SK-N-SH (cell line): Measurements from ENCODE around the gene FKBP6.

Experiments
- FOXJ3 ChIP-seq: sonication (generic); formaldehyde crosslinking; IDR thresholded peaks from 2 replicates; pipeline ENCODE4 v1.5.1; 2020; ENCODE audit warnings: mild to moderate bottlenecking, missing genetic modification reagents
- MEF2A ChIP-seq: IDR thresholded peaks from 2 replicates; pipeline ENCODE4 v1.4.0; 2012; ENCODE audit warnings: low read depth, borderline replicate concordance
- POLR2AphosphoS5 ChIP-seq: IDR thresholded peaks from 2 replicates; pipeline ENCODE4 v1.6.1; 2012; ENCODE audit warnings: low read depth, low read length
- RAD21 ChIP-seq: IDR thresholded peaks from 2 replicates; pipeline ENCODE4 v1.6.1; 2012; ENCODE audit warnings: mild to moderate bottlenecking, low read length
- RFX5 ChIP-seq: IDR thresholded peaks from 2 replicates; pipeline ENCODE4 v1.6.1; 2012; ENCODE audit warnings: mild to moderate bottlenecking, improper control_type of control experiment, low read length
- TAF1 ChIP-seq: IDR thresholded peaks from 2 replicates; pipeline ENCODE4 v1.6.1; 2012; ENCODE audit warnings: low read depth, mild to moderate bottlenecking, low read length, moderate library complexity, borderline replicate concordance
- TCF12 ChIP-seq: IDR thresholded peaks from 2 replicates; pipeline ENCODE4 v1.4.0; 2012
- TF ChIP-seq, protein P1 (sequence below): fragments of 200-600 bp; sonication (generic); IDR thresholded peaks from 2 replicates; pipeline ENCODE4 v1.6.1; 2017; ENCODE audit warnings: antibody characterized with exemption, mild to moderate bottlenecking, moderate library complexity
- TF ChIP-seq, protein P2 (sequence below): IDR thresholded peaks from 2 replicates; pipeline ENCODE4 v1.4.0; 2012; ENCODE audit warnings: low read depth, borderline replicate concordance
- TF ChIP-seq, protein P3 (sequence below): IDR thresholded peaks from 2 replicates; pipeline ENCODE4 v1.4.0; 2012; ENCODE audit warnings: low read depth

DNA sequence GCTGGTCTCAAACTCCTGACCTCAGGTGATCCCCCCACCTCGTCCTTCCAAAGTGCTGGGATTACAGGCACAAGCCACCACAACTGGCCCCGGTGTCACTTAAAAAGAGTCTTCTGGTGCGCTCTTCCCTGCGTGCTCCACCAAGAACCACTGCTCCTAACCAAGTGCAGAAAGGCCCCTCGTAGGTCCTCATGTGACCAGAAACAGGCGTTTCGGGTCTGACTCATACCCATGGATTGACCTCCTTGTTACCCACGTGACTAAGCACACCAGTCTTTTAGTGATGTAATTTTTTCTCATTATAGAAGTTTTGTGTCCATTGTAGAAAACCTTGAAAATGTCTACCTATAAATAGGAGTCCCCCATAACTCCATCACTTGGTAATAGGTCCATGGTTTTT is 13.9 kb downstream of the FKBP6 start:
- TF ChIP-seq, protein P1, sequence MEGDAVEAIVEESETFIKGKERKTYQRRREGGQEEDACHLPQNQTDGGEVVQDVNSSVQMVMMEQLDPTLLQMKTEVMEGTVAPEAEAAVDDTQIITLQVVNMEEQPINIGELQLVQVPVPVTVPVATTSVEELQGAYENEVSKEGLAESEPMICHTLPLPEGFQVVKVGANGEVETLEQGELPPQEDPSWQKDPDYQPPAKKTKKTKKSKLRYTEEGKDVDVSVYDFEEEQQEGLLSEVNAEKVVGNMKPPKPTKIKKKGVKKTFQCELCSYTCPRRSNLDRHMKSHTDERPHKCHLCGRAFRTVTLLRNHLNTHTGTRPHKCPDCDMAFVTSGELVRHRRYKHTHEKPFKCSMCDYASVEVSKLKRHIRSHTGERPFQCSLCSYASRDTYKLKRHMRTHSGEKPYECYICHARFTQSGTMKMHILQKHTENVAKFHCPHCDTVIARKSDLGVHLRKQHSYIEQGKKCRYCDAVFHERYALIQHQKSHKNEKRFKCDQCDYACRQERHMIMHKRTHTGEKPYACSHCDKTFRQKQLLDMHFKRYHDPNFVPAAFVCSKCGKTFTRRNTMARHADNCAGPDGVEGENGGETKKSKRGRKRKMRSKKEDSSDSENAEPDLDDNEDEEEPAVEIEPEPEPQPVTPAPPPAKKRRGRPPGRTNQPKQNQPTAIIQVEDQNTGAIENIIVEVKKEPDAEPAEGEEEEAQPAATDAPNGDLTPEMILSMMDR: no peak
- TF ChIP-seq, protein P2, sequence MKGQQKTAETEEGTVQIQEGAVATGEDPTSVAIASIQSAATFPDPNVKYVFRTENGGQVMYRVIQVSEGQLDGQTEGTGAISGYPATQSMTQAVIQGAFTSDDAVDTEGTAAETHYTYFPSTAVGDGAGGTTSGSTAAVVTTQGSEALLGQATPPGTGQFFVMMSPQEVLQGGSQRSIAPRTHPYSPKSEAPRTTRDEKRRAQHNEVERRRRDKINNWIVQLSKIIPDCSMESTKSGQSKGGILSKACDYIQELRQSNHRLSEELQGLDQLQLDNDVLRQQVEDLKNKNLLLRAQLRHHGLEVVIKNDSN: peak; percentile 82
- TF ChIP-seq TAF1: no peak
- TF ChIP-seq, protein P3, sequence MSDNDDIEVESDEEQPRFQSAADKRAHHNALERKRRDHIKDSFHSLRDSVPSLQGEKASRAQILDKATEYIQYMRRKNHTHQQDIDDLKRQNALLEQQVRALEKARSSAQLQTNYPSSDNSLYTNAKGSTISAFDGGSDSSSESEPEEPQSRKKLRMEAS: no peak
- TF ChIP-seq RFX5: no peak
- no peak for TF ChIP-seq RAD21
- no peak for TF ChIP-seq TCF12
- no peak for TF ChIP-seq MEF2A
- no peak for TF ChIP-seq POLR2AphosphoS5
- TF ChIP-seq FOXJ3: no peak
